Adipocyte (in vitro differentiated cells): ENCODE results near the gene MTRF1L.

Experiments
- DNase-seq: peaks from one replicate; pipeline ENCODE4 v3.0.0-alpha.2; 2015; ENCODE audit warnings: low read depth
- H3K27me3 ChIP-seq: replicated peaks from 2 replicates; pipeline ENCODE4 v1.7.0; 2013; ENCODE audit warnings: mild to moderate bottlenecking, low read length, moderate library complexity; ENCODE audit not compliant: control insufficient read depth, insufficient read depth
- H3K36me3 ChIP-seq: 2 replicates; pipeline ENCODE4 v1.7.0; 2013; ENCODE audit warnings: low read length, mild to moderate bottlenecking, moderate library complexity; ENCODE audit not compliant: control insufficient read depth, insufficient read depth, severe bottlenecking
- H3K4me1 ChIP-seq: 2 replicates; pipeline ENCODE4 v1.7.0; 2013; ENCODE audit warnings: mild to moderate bottlenecking, low read length, moderate library complexity; ENCODE audit not compliant: control insufficient read depth, insufficient read depth
- H3K4me3 ChIP-seq: 2 replicates; pipeline ENCODE4 v1.7.0; 2013; ENCODE audit warnings: mild to moderate bottlenecking, low read length, moderate library complexity
- H3K9ac ChIP-seq: 2 replicates; pipeline ENCODE4 v1.7.0; 2013; ENCODE audit warnings: mild to moderate bottlenecking, low read length, moderate library complexity
- H3K9me3 ChIP-seq: 2 replicates; pipeline ENCODE4 v1.7.0; 2013; ENCODE audit warnings: mild to moderate bottlenecking, low read length, moderate library complexity; ENCODE audit not compliant: control insufficient read depth

Gene MTRF1L

GRCh38 chr6:152981989-152982903 lies 20.3 kb downstream of the MTRF1L start:
- H3K9ac ChIP-seq, result peak overlapping the region; percentile 55
- no peaks in the 10 kb centered on the region for H3K9me3 ChIP-seq
- peak overlapping the region; percentile 99 for H3K4me3 ChIP-seq
- H3K27me3 ChIP-seq, result no peaks in the 10 kb centered on the region
- H3K4me1 ChIP-seq, result peaks cover 6% of the 10 kb centered on the region
- peaks cover 4% of the 10 kb centered on the region for H3K36me3 ChIP-seq
- no peak for DNase-seq

- H3K4me1 ChIP-seq, result peaks cover 12% of the 10 kb centered on the region
- no peaks in the 10 kb centered on the region for H3K36me3 ChIP-seq
- no peak overlapping the region for H3K9ac ChIP-seq
- no peaks in the 10 kb centered on the region for H3K9me3 ChIP-seq
- peak overlapping the region; percentile 39 for H3K4me3 ChIP-seq
- no peaks in the 10 kb centered on the region for H3K27me3 ChIP-seq
- no peak for DNase-seq
Observed at GRCh38 chr6:152981219-152981618, 21.3 kb downstream of the MTRF1L start.

GRCh38 chr6:152980656-152981055 lies 21.9 kb downstream of the MTRF1L start:
- Histone ChIP-seq H3K9me3 (no peaks in the 10 kb centered on the region), H3K27me3 (no peaks in the 10 kb centered on the region), H3K9ac (no peak overlapping the region), H3K4me1 (peaks cover 12% of the 10 kb centered on the region), H3K4me3 (no peak overlapping the region), H3K36me3 (no peaks in the 10 kb centered on the region)
- no peak for DNase-seq

GRCh38 chr6:152979116-152979515 lies 23.4 kb downstream of the MTRF1L start:
- no peak for DNase-seq
- H3K36me3 ChIP-seq, result no peaks in the 10 kb centered on the region
- no peaks in the 10 kb centered on the region for H3K27me3 ChIP-seq
- H3K9me3 ChIP-seq, result no peaks in the 10 kb centered on the region
- peaks cover 15% of the 10 kb centered on the region for H3K4me1 ChIP-seq
- H3K9ac ChIP-seq, result no peak overlapping the region
- H3K4me3 ChIP-seq, result no peak overlapping the region

GRCh38 chr6:152978058-152978457 lies 24.5 kb downstream of the MTRF1L start:
- no peaks in the 10 kb centered on the region for H3K9me3 ChIP-seq
- H3K9ac ChIP-seq, result no peak overlapping the region
- peaks cover 15% of the 10 kb centered on the region for H3K4me1 ChIP-seq
- no peak overlapping the region for H3K4me3 ChIP-seq
- no peaks in the 10 kb centered on the region for H3K27me3 ChIP-seq
- DNase-seq, result no peak
- no peaks in the 10 kb centered on the region for H3K36me3 ChIP-seq

GRCh38 chr6:152977556-152977955 lies 25.0 kb downstream of the MTRF1L start:
- H3K36me3 ChIP-seq, result peaks cover under 1% of the 10 kb centered on the region
- no peak for DNase-seq
- H3K4me3 ChIP-seq, result no peak overlapping the region
- no peaks in the 10 kb centered on the region for H3K9me3 ChIP-seq
- no peak overlapping the region for H3K9ac ChIP-seq
- no peaks in the 10 kb centered on the region for H3K27me3 ChIP-seq
- H3K4me1 ChIP-seq, result peaks cover 15% of the 10 kb centered on the region

GRCh38 chr6:152976749-152977148 lies 25.8 kb downstream of the MTRF1L start:
- Histone ChIP-seq H3K4me1 (peaks cover 15% of the 10 kb centered on the region), H3K36me3 (peaks cover 9% of the 10 kb centered on the region), H3K4me3 (no peak overlapping the region), H3K9me3 (no peaks in the 10 kb centered on the region), H3K9ac (no peak overlapping the region), H3K27me3 (no peaks in the 10 kb centered on the region)
- no peak for DNase-seq

- DNase-seq, result no peak
Observed at GRCh38 chr6:152975204-152975915, 27.1 kb downstream of the MTRF1L start.

GRCh38 chr6:152973916-152974315 lies 28.6 kb downstream of the MTRF1L start:
- no peak for DNase-seq
- Histone ChIP-seq H3K36me3 (peaks cover 24% of the 10 kb centered on the region), H3K4me1 (peaks cover 15% of the 10 kb centered on the region), H3K27me3 (no peaks in the 10 kb centered on the region), H3K9me3 (no peaks in the 10 kb centered on the region), H3K9ac (no peak overlapping the region), H3K4me3 (no peak overlapping the region)

More at GRCh38 chr6:152975204-152975915, 27.1 kb downstream of the MTRF1L start:
- peaks cover 22% of the 10 kb centered on the region for H3K36me3 ChIP-seq
- H3K4me1 ChIP-seq, result peaks cover 15% of the 10 kb centered on the region
- no peak overlapping the region for H3K9ac ChIP-seq
- no peaks in the 10 kb centered on the region for H3K9me3 ChIP-seq
- H3K4me3 ChIP-seq, result no peak overlapping the region
- H3K27me3 ChIP-seq, result no peaks in the 10 kb centered on the region

- no peak for DNase-seq
- Histone ChIP-seq H3K27me3 (no peaks in the 10 kb centered on the region), H3K4me3 (no peak overlapping the region), H3K36me3 (peaks cover 24% of the 10 kb centered on the region), H3K9me3 (no peaks in the 10 kb centered on the region), H3K4me1 (peaks cover 2% of the 10 kb centered on the region), H3K9ac (no peak overlapping the region)
Observed at GRCh38 chr6:152969688-152970418, 32.7 kb downstream of the MTRF1L start.
